Measurements from ENCODE around the gene SEC24D.

DNA sequence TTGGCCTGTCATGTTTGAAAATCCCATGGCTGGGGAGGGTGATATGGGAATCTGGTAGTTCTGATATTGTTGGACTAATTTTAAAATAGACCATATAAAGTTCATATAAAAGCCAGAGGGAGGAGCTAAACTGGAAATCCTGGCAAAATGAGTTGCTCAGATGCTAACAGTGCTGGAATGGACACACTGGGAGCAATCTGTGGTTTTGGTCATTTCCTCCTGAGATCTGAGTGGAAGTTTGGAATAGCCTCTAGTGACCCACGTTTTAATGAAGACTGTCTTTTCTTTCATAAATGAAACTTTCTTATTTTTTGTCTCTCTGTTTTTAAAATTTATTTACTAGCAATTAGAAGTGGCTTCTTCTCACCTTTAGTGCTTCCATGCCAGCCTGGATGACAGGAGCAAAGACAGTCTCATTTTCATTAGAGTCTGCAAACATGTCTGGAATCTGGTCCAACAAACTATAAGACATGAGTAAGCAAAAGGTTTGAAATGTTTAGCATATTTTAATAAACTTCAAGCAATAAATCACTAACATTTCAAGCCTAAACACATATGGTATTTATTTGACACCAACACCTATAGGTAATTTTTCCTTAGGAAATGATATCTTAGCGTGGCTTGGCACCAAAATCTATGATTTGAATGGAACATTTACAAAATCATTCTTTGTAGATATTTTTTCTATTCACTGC, 84.2 kb downstream of the SEC24D start:
- TF ChIP-seq POLR2A (IDR thresholded peaks at IDR 0.05; ENCODE audit: low read length) (no peak), GATA1 (IDR thresholded peaks at IDR 0.05; ENCODE audit: low read depth, low read length) (no peak)
